HCT116 (cell line): ENCODE measurements around the gene DGCR6L. TPM values are rescaled to one million over a fixed set of nuclear protein-coding genes. Genes with fewer than 3 reads are reported as not detected.
"Not testable (repeated sequence)": the region's sequence is repeated elsewhere in the genome, so short reads cannot be mapped to it uniquely, and the experiment has no call there.

Experiments
- ATAC-seq: fragments of 200-7000 bp; cut with Tn5 transposase; 2 replicates; pipeline ENCODE4 v1.9.1; 2020; ENCODE audit warnings: mild to moderate bottlenecking, moderate library complexity
- BruUV-seq: library from RNA; stranded (reverse); fragments of 400-500 nt; replicated peaks from 2 replicates; lab custom pipeline; 2021; lab: Mats Ljungman, UMichigan
- CTCF ChIA-PET: fragments of 300-600 bp; sonication (Branson Sonifier 250); formaldehyde crosslinking; loops from one replicate; lab custom pipeline; 2021; ENCODE audit warnings: antibody characterized with exemption; lab: Charles Lee
- POLR2A ChIA-PET: fragments of 300-600, 350-600 bp; sonication (Branson Sonifier 250); formaldehyde crosslinking; loops from one replicate; lab custom pipeline; 2021; ENCODE audit warnings: antibody characterized with exemption; lab: Charles Lee
- RAD21 ChIA-PET, 2 experiments: fragments of 300-600 bp; sonication (Branson Sonifier 250); formaldehyde crosslinking; loops; one replicate each; lab custom pipeline; 2023; ENCODE audit warnings: low total read pairs in 2 of 2; ENCODE audit not compliant: uncharacterized antibody in 2 of 2, unreplicated experiment in 2 of 2, low non-redundant PET in 1 of 2; lab: Charles Lee
- DNase-seq: peaks from one replicate; pipeline ENCODE4 v3.0.0-alpha.2; 2010; ENCODE audit warnings: low read depth, low spot score
- H2AFZ ChIP-seq: fragments of 200-600 bp; shearing (Covaris generic), sonication (generic); 2 replicates; pipeline ENCODE4 v1.6.1; 2017; ENCODE audit warnings: low read depth, mixed run types, mixed read lengths, antibody characterized with exemption, low read length; ENCODE audit not compliant: poor library complexity, severe bottlenecking
- H3K27ac ChIP-seq: 2 replicates; pipeline ENCODE4 v1.5.1; 2012; ENCODE audit warnings: low read depth, low read length
- H3K27me3 ChIP-seq: fragments of 200-600 bp; sonication (generic); 2 replicates; pipeline ENCODE4 v1.6.1; 2016; ENCODE audit warnings: mixed run types, low read length, mixed read lengths; ENCODE audit not compliant: insufficient read depth
- H3K36me3 ChIP-seq, 2 experiments: fragments of 200-500 bp in 1 of 2; fragments of 200-600 bp in 1 of 2; sonication (Bioruptor generic) in 1 of 2; sonication (generic) in 1 of 2; 2 replicates each; pipeline versions ENCODE4 v1.5.1 to v1.6.1; 2014 to 2016; ENCODE audit warnings: low read length in 2 of 2, inconsistent platforms in 1 of 2, mixed read lengths in 1 of 2, mixed run types in 1 of 2; ENCODE audit not compliant: insufficient read depth in 2 of 2, control insufficient read depth in 1 of 2
- H3K4me1 ChIP-seq, 2 experiments: fragments of 200-600 bp in 1 of 2; sonication (generic) in 1 of 2; 2 replicates each; pipeline versions ENCODE4 v1.5.1 to v1.6.1; 2012 to 2017; ENCODE audit warnings: low read length in 2 of 2, inconsistent platforms in 1 of 2, mild to moderate bottlenecking in 1 of 2, mixed read lengths in 1 of 2, mixed run types in 1 of 2, moderate library complexity in 1 of 2; ENCODE audit not compliant: insufficient read depth in 2 of 2, control insufficient read depth in 1 of 2
- H3K4me2 ChIP-seq: fragments of 200-600 bp; sonication (generic); 2 replicates; pipeline ENCODE4 v1.6.1; 2017; ENCODE audit warnings: mixed run types, low read length, mixed read lengths
- H3K4me3 ChIP-seq, 2 experiments: fragments of 200-600 bp in 1 of 2; sonication (generic) in 1 of 2; replicated peaks in 1 of 2; 2 replicates each; pipeline ENCODE4 v1.5.1; 2011 to 2016; ENCODE audit warnings: low read length in 2 of 2, control low read depth in 1 of 2, low read depth in 1 of 2, mild to moderate bottlenecking in 1 of 2, mixed read lengths in 1 of 2, mixed run types in 1 of 2
- H3K79me2 ChIP-seq: fragments of 200-600 bp; sonication (generic); 2 replicates; pipeline ENCODE4 v1.6.1; 2017; ENCODE audit warnings: mild to moderate bottlenecking, mixed run types, low read length, moderate library complexity, mixed read lengths; ENCODE audit not compliant: insufficient read depth
- H3K9ac ChIP-seq: fragments of 200-600 bp; sonication (generic); 2 replicates; pipeline ENCODE4 v1.6.1; 2016; ENCODE audit warnings: low read length, mixed read lengths
- H3K9me2 ChIP-seq: fragments of 200-600 bp; sonication (generic), shearing (Covaris generic); 2 replicates; pipeline ENCODE4 v1.6.1; 2017; ENCODE audit warnings: mixed run types, mild to moderate bottlenecking, moderate library complexity; ENCODE audit not compliant: insufficient read depth
- H3K9me3 ChIP-seq, 2 experiments: fragments of 200-500 bp in 1 of 2; fragments of 200-600 bp in 1 of 2; sonication (Bioruptor generic) in 1 of 2; sonication (generic) in 1 of 2; 2 replicates each; pipeline ENCODE4 v1.6.1; 2014 to 2017; ENCODE audit warnings: low read length in 2 of 2, mixed read lengths in 2 of 2, inconsistent platforms in 1 of 2, low read depth in 1 of 2, mild to moderate bottlenecking in 1 of 2, mixed run types in 1 of 2, moderate library complexity in 1 of 2; ENCODE audit not compliant: control insufficient read depth in 1 of 2, insufficient read depth in 1 of 2
- H4K20me1 ChIP-seq: fragments of 200-600 bp; sonication (generic), shearing (Covaris generic); 2 replicates; pipeline ENCODE4 v1.6.1; 2017; ENCODE audit warnings: mixed run types, mild to moderate bottlenecking, moderate library complexity; ENCODE audit not compliant: insufficient read depth
- intact Hi-C: fragments of 100-400 bp; cut with micrococcal nuclease; formaldehyde crosslinking; loops from 2 replicates; pipeline ENCODE4 v1.10.0; 2022
- total RNA-seq: library from RNA; stranded (reverse); gene quantifications from one replicate; pipeline ENCODE4 v1.2.1, GENCODE V29; 2021; ENCODE audit not compliant: unreplicated experiment

The DGCR6L gene
- total RNA-seq, 1 experiment from 2014 or later: 44.9 TPM

DNA sequence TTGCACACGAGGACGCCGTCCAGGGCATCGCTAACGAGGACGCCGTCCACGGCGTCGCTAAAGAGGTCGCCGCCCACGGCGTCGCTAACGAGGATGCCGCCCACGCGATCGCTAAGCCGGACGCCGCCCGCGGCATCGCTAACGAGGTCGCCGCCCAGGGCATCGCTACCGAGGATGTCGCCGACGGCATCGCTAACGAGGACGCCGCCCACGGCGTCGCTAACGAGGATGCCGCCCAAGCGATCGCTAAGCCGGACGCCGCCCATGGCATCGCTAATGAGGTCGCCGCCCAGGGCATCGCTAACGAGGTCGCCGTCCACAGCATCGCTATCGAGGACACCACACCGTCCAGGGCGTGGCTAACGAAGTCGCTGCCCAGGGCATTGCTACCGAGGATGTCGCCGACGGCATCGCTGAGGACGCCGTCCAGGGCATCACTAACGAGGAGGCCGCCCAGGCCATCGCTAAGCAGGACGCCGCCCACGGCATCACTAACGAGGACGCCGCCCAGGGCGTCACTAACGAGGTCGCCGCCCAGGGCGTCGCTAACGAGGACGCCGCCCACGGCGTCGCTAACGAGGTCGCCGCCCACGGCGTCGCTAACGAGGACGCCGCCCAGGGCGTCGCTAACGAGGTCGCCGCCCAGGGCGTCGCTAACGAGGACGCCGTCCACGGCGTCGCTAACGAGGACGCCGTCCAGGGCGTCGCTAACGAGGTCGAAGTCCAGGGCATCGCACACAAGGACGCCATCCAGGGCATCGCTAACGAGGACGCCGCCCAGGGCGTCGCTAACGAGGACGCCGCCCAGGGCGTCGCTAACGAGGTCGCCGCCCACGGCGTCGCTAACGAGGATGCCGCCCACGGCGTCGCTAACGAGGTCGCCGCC lies 41.2 kb upstream of the DGCR6L start:
- DNase-seq, BruUV-seq, H3K79me2 ChIP-seq, H3K36me3 ChIP-seq, H4K20me1 ChIP-seq, CTCF ChIA-PET, H3K9me2 ChIP-seq, ATAC-seq, H3K27me3 ChIP-seq, H3K4me1 ChIP-seq, H3K9ac ChIP-seq, POLR2A ChIA-PET, H3K27ac ChIP-seq, RAD21 ChIA-PET, H3K4me2 ChIP-seq, H2AFZ ChIP-seq, intact Hi-C loops, H3K4me3 ChIP-seq, H3K9me3 ChIP-seq: not testable (repeated sequence)

GRCh38 chr22:20360261-20360660 lies 40.4 kb upstream of the DGCR6L start:
- ATAC-seq, H3K4me3 ChIP-seq, BruUV-seq, H3K9me3 ChIP-seq, POLR2A ChIA-PET, H3K4me1 ChIP-seq, H3K79me2 ChIP-seq, H3K9me2 ChIP-seq, RAD21 ChIA-PET, DNase-seq, H2AFZ ChIP-seq, H3K27me3 ChIP-seq, H3K9ac ChIP-seq, H4K20me1 ChIP-seq, CTCF ChIA-PET, H3K27ac ChIP-seq, H3K36me3 ChIP-seq, H3K4me2 ChIP-seq, intact Hi-C loops: not testable (repeated sequence)

DNA sequence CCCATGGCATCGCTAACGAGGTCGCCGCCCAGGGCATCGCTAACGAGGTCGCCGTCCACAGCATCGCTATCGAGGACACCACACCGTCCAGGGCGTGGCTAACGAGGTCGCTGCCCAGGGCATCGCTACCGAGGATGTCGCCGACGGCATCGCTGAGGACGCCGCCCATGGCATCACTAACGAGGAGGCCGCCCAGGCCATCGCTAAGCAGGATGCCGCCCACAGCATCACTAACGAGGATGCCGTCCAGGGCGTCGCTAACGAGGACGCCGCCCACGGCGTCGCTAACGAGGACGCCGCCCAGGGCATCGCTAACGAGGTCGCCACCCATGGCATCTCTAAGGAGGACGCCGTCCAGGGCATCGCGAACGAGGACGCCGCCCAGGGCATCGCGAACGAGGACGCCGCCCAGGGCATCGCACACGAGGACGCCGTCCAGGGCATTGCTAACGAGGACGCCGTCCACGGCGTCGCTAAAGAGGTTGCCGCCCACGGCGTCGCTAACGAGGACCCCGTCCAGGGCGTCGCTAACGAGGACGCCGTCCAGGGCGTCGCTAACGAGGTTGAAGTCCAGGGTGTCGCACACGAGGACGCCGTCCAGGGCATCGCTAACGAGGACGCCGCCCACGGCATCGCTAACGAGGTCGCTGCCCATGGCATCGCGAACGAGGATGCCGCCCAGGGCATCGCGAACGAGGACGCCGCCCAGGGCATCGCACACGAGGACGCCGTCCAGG lies 38.8 kb upstream of the DGCR6L start:
- H3K79me2 ChIP-seq, H4K20me1 ChIP-seq, H2AFZ ChIP-seq, RAD21 ChIA-PET, CTCF ChIA-PET, H3K4me2 ChIP-seq, intact Hi-C loops, BruUV-seq, H3K4me1 ChIP-seq, H3K36me3 ChIP-seq, ATAC-seq, H3K27me3 ChIP-seq, DNase-seq, POLR2A ChIA-PET, H3K9me2 ChIP-seq, H3K9me3 ChIP-seq, H3K27ac ChIP-seq, H3K9ac ChIP-seq, H3K4me3 ChIP-seq: not testable (repeated sequence)

DNA sequence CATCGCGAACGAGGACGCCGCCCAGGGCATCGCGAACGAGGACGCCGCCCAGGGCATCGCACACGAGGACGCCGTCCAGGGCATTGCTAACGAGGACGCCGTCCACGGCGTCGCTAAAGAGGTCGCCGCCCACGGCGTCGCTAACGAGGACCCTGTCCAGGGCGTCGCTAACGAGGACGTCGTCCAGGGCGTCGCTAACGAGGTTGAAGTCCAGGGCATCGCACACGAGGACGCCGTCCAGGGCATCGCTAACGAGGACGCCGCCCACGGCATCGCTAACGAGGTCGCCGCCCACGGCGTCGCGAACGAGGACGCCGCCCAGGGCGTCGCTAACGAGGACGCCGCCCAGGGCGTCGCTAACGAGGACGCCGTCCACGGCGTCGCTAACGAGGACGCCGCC lies 38.1 kb upstream of the DGCR6L start:
- CTCF ChIA-PET, DNase-seq, RAD21 ChIA-PET: not testable (repeated sequence)

More for the DNA sequence above, 38.1 kb upstream of the DGCR6L start:
- H3K9ac ChIP-seq, H3K27me3 ChIP-seq, H3K9me3 ChIP-seq, intact Hi-C loops, H2AFZ ChIP-seq, H3K27ac ChIP-seq, H4K20me1 ChIP-seq, BruUV-seq, H3K4me1 ChIP-seq, H3K4me3 ChIP-seq, ATAC-seq, H3K36me3 ChIP-seq, H3K4me2 ChIP-seq, H3K79me2 ChIP-seq, H3K9me2 ChIP-seq, POLR2A ChIA-PET: not testable (repeated sequence)
